Measurements from ENCODE around the gene ADGRD2. TPM values are rescaled to one million over a fixed set of nuclear protein-coding genes. Genes with fewer than 3 reads are reported as not detected.

ADGRD2 gene
- polyA plus RNA-seq, 1 donor (not counting 4 experiments of a cell fraction or from before 2014, with no cell fraction given), result not detected

GRCh38 chr9:124438091-124438490 is 12.2 kb upstream of the ADGRD2 start:
- Histone ChIP-seq H2AFZ (ENCODE audit: control insufficient read depth, low read length) (no peak overlapping the region), H3K9me1 (ENCODE audit: control insufficient read depth, extremely low read depth, insufficient read depth, low read length) (no peaks in the 10 kb centered on the region), H3K9ac (ENCODE audit: control insufficient read depth, extremely low read depth, insufficient read depth, low read length) (no peak overlapping the region), H3K9me3 (ENCODE audit: control insufficient read depth, low read depth, low read length) (no peaks in the 10 kb centered on the region), H3K27ac (ENCODE audit: control insufficient read depth, insufficient read depth, low read length) (no peak overlapping the region), H3K4me2 (ENCODE audit: control insufficient read depth, extremely low read depth, insufficient read depth, low read depth, low read length) (no peak overlapping the region), H3K4me1 (ENCODE audit: control insufficient read depth, extremely low read depth, insufficient read depth, low read length) (peaks cover 12% of the 10 kb centered on the region), H4K20me1 (ENCODE audit: control insufficient read depth, extremely low read depth, insufficient read depth, low read length) (no peaks in the 10 kb centered on the region), H3K79me2 (ENCODE audit: control insufficient read depth, insufficient read depth, low read length) (no peaks in the 10 kb centered on the region), H3K4me3 (ENCODE audit: control insufficient read depth in 2 of 3, extremely low read depth in 1 of 3, insufficient read depth in 2 of 3, low read depth in 1 of 3, low read length in 3 of 3) (no peak overlapping the region), H3K27me3 (ENCODE audit: control insufficient read depth, extremely low read depth, insufficient read depth, low read length) (no peaks in the 10 kb centered on the region), H3K36me3 (ENCODE audit: control insufficient read depth in 2 of 2, extremely low read depth in 1 of 2, insufficient read depth in 2 of 2, low read length in 2 of 2) (no peaks in the 10 kb centered on the region)
- no peak for TF ChIP-seq EZH2 (IDR thresholded peaks at IDR 0.05; ENCODE audit: low read length)
- TF ChIP-seq, protein P1, sequence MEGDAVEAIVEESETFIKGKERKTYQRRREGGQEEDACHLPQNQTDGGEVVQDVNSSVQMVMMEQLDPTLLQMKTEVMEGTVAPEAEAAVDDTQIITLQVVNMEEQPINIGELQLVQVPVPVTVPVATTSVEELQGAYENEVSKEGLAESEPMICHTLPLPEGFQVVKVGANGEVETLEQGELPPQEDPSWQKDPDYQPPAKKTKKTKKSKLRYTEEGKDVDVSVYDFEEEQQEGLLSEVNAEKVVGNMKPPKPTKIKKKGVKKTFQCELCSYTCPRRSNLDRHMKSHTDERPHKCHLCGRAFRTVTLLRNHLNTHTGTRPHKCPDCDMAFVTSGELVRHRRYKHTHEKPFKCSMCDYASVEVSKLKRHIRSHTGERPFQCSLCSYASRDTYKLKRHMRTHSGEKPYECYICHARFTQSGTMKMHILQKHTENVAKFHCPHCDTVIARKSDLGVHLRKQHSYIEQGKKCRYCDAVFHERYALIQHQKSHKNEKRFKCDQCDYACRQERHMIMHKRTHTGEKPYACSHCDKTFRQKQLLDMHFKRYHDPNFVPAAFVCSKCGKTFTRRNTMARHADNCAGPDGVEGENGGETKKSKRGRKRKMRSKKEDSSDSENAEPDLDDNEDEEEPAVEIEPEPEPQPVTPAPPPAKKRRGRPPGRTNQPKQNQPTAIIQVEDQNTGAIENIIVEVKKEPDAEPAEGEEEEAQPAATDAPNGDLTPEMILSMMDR (optimal IDR thresholded peaks at IDR 0.05 in 1 of 3, IDR thresholded peaks at IDR 0.05 in 1 of 3, conservative IDR thresholded peaks at IDR 0.05 in 1 of 3; ENCODE audit: extremely low read depth in 1 of 3, insufficient read depth in 2 of 3, low read length in 3 of 3), result no peak
- FAIRE-seq (no peak), DNase-seq (ENCODE audit: low read depth, low spot score) (no peak)
- dilution Hi-C loops (cut with MboI; ENCODE audit: extremely low pct_ligation_motif_present, low sequenced_read_pairs), result no loop called here

GRCh38 chr9:124439086-124439485 is 11.2 kb upstream of the ADGRD2 start:
- H3K4me1 ChIP-seq (ENCODE audit: control insufficient read depth, extremely low read depth, insufficient read depth, low read length), result peaks cover 17% of the 10 kb centered on the region
- H3K36me3 ChIP-seq (ENCODE audit: control insufficient read depth in 2 of 2, extremely low read depth in 1 of 2, insufficient read depth in 2 of 2, low read length in 2 of 2), result no peaks in the 10 kb centered on the region
- no peak overlapping the region for H3K9ac ChIP-seq (ENCODE audit: control insufficient read depth, extremely low read depth, insufficient read depth, low read length)
- no peaks in the 10 kb centered on the region for H4K20me1 ChIP-seq (ENCODE audit: control insufficient read depth, extremely low read depth, insufficient read depth, low read length)
- no peak overlapping the region for H2AFZ ChIP-seq (ENCODE audit: control insufficient read depth, low read length)
- H3K4me2 ChIP-seq (ENCODE audit: control insufficient read depth, extremely low read depth, insufficient read depth, low read depth, low read length), result no peak overlapping the region
- H3K27me3 ChIP-seq (ENCODE audit: control insufficient read depth, extremely low read depth, insufficient read depth, low read length), result no peaks in the 10 kb centered on the region
- no peaks in the 10 kb centered on the region for H3K79me2 ChIP-seq (ENCODE audit: control insufficient read depth, insufficient read depth, low read length)
- H3K9me1 ChIP-seq (ENCODE audit: control insufficient read depth, extremely low read depth, insufficient read depth, low read length), result no peaks in the 10 kb centered on the region
- dilution Hi-C loops (cut with MboI; ENCODE audit: extremely low pct_ligation_motif_present, low sequenced_read_pairs), result no loop called here
- FAIRE-seq (no peak), DNase-seq (ENCODE audit: low read depth, low spot score) (no peak)
- H3K4me3 ChIP-seq (ENCODE audit: control insufficient read depth in 2 of 3, extremely low read depth in 1 of 3, insufficient read depth in 2 of 3, low read depth in 1 of 3, low read length in 3 of 3), result no peak overlapping the region
- H3K9me3 ChIP-seq (ENCODE audit: control insufficient read depth, low read depth, low read length), result no peaks in the 10 kb centered on the region
- H3K27ac ChIP-seq (ENCODE audit: control insufficient read depth, insufficient read depth, low read length), result no peak overlapping the region
- TF ChIP-seq EZH2 (IDR thresholded peaks at IDR 0.05; ENCODE audit: low read length), result no peak
- TF ChIP-seq, protein P1 (optimal IDR thresholded peaks at IDR 0.05 in 1 of 3, IDR thresholded peaks at IDR 0.05 in 1 of 3, conservative IDR thresholded peaks at IDR 0.05 in 1 of 3; ENCODE audit: extremely low read depth in 1 of 3, insufficient read depth in 2 of 3, low read length in 3 of 3), result no peak

Data from keratinocyte (primary cell).